Measurements from ENCODE around the gene ANTXR1. TPM values are rescaled to one million over a fixed set of nuclear protein-coding genes. Genes with fewer than 3 reads are reported as not detected.

The ANTXR1 gene
- total RNA-seq, 1 experiment from 2014 or later: 48.3 TPM

DNA sequence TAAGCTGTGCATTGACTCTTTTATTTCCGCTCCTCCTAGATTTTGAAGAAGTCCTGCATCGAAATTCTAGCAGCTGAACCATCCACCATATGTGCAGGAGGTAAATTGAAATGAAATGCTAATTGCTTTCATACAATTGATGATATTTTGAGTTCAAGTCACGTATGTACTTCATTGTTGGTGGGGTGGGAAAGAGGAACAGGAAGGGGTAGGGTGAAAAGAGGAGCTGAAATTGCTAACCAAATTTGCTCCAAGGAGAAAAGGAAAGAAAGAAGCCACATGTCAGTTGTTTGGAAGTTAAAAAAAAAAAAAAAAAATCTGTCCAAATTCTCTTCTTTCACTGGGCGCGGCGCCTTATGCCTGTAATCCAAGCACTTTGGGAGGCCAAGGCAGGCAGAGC lies 77.8 kb downstream of the ANTXR1 start:
- DNase-seq: no peak
- H2AFZ ChIP-seq: no peak overlapping the region
- H3K36me3 ChIP-seq (ENCODE audit: low read depth): no peaks in the 10 kb centered on the region
- ChIA-PET CTCF (interaction anchor here (0.6 kb wide), 1 partner anchor 59 kb away, joined by 6 read pairs; no protein-coding TSS in a partner anchor), POLR2A (ENCODE audit: unreplicated experiment) (no interaction called here)
- no peaks in the 10 kb centered on the region for H3K27me3 ChIP-seq (ENCODE audit: insufficient read depth, low read depth)
- H3K4me2 ChIP-seq: no peak overlapping the region
- no peak for TF ChIP-seq EZH2 (IDR thresholded peaks at IDR 0.05; ENCODE audit: low read depth)
- TF ChIP-seq, protein P1, sequence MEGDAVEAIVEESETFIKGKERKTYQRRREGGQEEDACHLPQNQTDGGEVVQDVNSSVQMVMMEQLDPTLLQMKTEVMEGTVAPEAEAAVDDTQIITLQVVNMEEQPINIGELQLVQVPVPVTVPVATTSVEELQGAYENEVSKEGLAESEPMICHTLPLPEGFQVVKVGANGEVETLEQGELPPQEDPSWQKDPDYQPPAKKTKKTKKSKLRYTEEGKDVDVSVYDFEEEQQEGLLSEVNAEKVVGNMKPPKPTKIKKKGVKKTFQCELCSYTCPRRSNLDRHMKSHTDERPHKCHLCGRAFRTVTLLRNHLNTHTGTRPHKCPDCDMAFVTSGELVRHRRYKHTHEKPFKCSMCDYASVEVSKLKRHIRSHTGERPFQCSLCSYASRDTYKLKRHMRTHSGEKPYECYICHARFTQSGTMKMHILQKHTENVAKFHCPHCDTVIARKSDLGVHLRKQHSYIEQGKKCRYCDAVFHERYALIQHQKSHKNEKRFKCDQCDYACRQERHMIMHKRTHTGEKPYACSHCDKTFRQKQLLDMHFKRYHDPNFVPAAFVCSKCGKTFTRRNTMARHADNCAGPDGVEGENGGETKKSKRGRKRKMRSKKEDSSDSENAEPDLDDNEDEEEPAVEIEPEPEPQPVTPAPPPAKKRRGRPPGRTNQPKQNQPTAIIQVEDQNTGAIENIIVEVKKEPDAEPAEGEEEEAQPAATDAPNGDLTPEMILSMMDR (conservative IDR thresholded peaks at IDR 0.05): no peak
- no peaks in the 10 kb centered on the region for H3F3A ChIP-seq (ENCODE audit: insufficient read depth, low read depth)
- BruUV-seq (replicated peaks): no TSS peak
- no peak overlapping the region for H3K27ac ChIP-seq
- no peaks in the 10 kb centered on the region for H3K9me3 ChIP-seq (ENCODE audit: insufficient read depth, low read depth)
- H4K20me1 ChIP-seq (ENCODE audit: insufficient read depth): no peaks in the 10 kb centered on the region
- intact Hi-C loops (cut with micrococcal nuclease; ENCODE audit: unreplicated experiment): no loop called here
- H3K4me3 ChIP-seq: no peak overlapping the region
- H3K9me2 ChIP-seq (ENCODE audit: insufficient read depth): no peaks in the 10 kb centered on the region
- H3K79me2 ChIP-seq (ENCODE audit: low read depth): no peaks in the 10 kb centered on the region
- H3K4me1 ChIP-seq (replicated peaks; ENCODE audit: insufficient read depth): no peaks in the 10 kb centered on the region

DNA sequence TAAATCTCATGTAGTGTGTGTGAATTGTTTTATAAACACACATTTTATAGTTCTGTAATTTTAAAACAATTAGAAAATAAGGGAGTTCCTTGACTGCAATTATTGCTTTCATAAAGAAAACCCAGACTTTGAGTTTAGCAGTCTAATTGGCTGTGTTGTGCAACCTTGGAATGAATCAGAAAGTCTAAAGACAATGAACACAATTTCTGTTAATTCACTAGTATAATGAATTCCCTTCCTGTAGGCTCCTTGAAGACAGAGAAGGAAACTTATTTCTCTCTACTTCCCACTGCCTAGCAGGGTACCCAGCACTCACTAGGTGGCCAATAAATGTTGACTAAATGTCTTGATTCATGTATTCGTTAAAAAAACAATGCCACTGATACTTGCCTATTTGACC lies 79.9 kb downstream of the ANTXR1 start:
- Histone ChIP-seq H3K4me3 (no peak overlapping the region), H2AFZ (no peak overlapping the region), H3F3A (ENCODE audit: insufficient read depth, low read depth) (no peaks in the 10 kb centered on the region), H4K20me1 (ENCODE audit: insufficient read depth) (no peaks in the 10 kb centered on the region), H3K36me3 (ENCODE audit: low read depth) (no peaks in the 10 kb centered on the region), H3K79me2 (ENCODE audit: low read depth) (no peaks in the 10 kb centered on the region), H3K9me3 (ENCODE audit: insufficient read depth, low read depth) (no peaks in the 10 kb centered on the region), H3K4me2 (no peak overlapping the region), H3K27me3 (ENCODE audit: insufficient read depth, low read depth) (no peaks in the 10 kb centered on the region), H3K4me1 (replicated peaks; ENCODE audit: insufficient read depth) (no peaks in the 10 kb centered on the region), H3K27ac (no peak overlapping the region), H3K9me2 (ENCODE audit: insufficient read depth) (no peaks in the 10 kb centered on the region)
- ChIA-PET POLR2A (ENCODE audit: unreplicated experiment) (no interaction called here), CTCF (no interaction called here)
- intact Hi-C loops (cut with micrococcal nuclease; ENCODE audit: unreplicated experiment): no loop called here
- DNase-seq: no peak
- no peak for TF ChIP-seq EZH2 (IDR thresholded peaks at IDR 0.05; ENCODE audit: low read depth)
- TF ChIP-seq, protein P1 (conservative IDR thresholded peaks at IDR 0.05): no peak
- no TSS peak for BruUV-seq (replicated peaks)

DNA sequence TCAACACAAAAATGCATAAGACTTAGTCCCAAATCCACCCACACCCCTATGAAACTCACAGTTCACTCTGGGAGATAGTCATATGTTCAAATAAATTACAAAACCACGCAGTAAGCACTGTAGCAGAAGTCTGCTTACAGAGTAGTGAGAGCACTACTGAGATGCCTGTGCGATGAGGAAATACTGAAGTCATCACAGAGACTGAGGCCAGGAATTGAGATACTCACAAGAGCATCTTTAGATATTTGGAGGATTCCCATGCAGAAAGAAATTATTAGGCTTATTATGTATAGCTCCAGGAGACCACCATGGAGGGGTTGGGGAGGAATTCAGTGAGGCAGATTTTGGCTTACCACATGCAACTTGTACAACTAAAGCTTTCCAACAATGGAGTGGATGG lies 82.3 kb downstream of the ANTXR1 start:
- Histone ChIP-seq H3K4me3 (no peak overlapping the region), H3K36me3 (ENCODE audit: low read depth) (no peaks in the 10 kb centered on the region), H3K4me1 (replicated peaks; ENCODE audit: insufficient read depth) (no peaks in the 10 kb centered on the region), H4K20me1 (ENCODE audit: insufficient read depth) (no peaks in the 10 kb centered on the region), H3K9me2 (ENCODE audit: insufficient read depth) (no peaks in the 10 kb centered on the region), H3K27me3 (ENCODE audit: insufficient read depth, low read depth) (no peaks in the 10 kb centered on the region), H3K4me2 (no peak overlapping the region), H3K9me3 (ENCODE audit: insufficient read depth, low read depth) (no peaks in the 10 kb centered on the region), H2AFZ (no peak overlapping the region), H3K27ac (no peak overlapping the region), H3K79me2 (ENCODE audit: low read depth) (no peaks in the 10 kb centered on the region), H3F3A (ENCODE audit: insufficient read depth, low read depth) (no peaks in the 10 kb centered on the region)
- intact Hi-C loops (cut with micrococcal nuclease; ENCODE audit: unreplicated experiment): no loop called here
- TF ChIP-seq, protein P1 (conservative IDR thresholded peaks at IDR 0.05): no peak
- BruUV-seq (replicated peaks): no TSS peak
- CTCF ChIA-PET: no interaction called here
- POLR2A ChIA-PET (ENCODE audit: unreplicated experiment): no interaction called here
- no peak for DNase-seq
